Sigmoid colon (tissue), 4 donors: ENCODE data around the gene CDK14.

Source experiments
- EP300 ChIP-seq, 4 donors: sonication (generic); formaldehyde crosslinking; IDR thresholded peaks; one replicate each; pipeline ENCODE4 v1.6.1; 2017; ENCODE audit warnings: antibody characterized with exemption in 4 of 4
- POLR2A ChIP-seq, 2 donors: fragments of 450-650 bp; IDR thresholded peaks; one replicate each; pipeline ENCODE4 v1.6.1; 2016; ENCODE audit warnings: antibody characterized with exemption in 2 of 2, mild to moderate bottlenecking in 2 of 2, moderate library complexity in 2 of 2
- POLR2AphosphoS5 ChIP-seq, 4 donors: sonication (generic); formaldehyde crosslinking; IDR thresholded peaks; one replicate each; pipeline ENCODE4 v1.6.1; 2017; ENCODE audit warnings: antibody characterized with exemption in 4 of 4
- TF ChIP-seq, protein P1 (sequence below), 4 experiments: fragments of 450-650 bp in 3 of 4; fragments of 200-600 bp in 1 of 4; IDR thresholded peaks; one replicate each; pipeline ENCODE4 v1.5.1; 2016 to 2019; ENCODE audit warnings: antibody characterized with exemption in 4 of 4, mild to moderate bottlenecking in 3 of 4, moderate library complexity in 2 of 4

DNA sequence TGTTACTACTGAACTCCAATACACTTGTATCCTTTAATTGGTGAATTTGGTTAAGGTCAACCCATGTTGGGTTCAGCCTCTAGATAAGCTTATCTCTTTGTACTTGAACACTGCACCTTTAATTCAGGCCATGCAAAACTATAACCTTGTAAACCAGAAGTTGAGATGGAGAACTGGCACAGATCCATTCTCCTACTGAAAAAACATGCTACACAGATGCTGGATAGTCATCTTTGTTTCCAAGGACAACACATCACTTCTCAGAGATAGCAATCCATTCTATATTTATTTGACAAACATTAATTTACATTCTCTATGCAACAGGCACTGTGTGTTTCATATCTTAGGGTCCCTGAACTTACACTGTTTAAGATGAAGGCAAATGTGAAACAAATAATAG is 2.9 kb upstream of the CDK14 start:
- TF ChIP-seq, protein P1, sequence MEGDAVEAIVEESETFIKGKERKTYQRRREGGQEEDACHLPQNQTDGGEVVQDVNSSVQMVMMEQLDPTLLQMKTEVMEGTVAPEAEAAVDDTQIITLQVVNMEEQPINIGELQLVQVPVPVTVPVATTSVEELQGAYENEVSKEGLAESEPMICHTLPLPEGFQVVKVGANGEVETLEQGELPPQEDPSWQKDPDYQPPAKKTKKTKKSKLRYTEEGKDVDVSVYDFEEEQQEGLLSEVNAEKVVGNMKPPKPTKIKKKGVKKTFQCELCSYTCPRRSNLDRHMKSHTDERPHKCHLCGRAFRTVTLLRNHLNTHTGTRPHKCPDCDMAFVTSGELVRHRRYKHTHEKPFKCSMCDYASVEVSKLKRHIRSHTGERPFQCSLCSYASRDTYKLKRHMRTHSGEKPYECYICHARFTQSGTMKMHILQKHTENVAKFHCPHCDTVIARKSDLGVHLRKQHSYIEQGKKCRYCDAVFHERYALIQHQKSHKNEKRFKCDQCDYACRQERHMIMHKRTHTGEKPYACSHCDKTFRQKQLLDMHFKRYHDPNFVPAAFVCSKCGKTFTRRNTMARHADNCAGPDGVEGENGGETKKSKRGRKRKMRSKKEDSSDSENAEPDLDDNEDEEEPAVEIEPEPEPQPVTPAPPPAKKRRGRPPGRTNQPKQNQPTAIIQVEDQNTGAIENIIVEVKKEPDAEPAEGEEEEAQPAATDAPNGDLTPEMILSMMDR (IDR thresholded peaks at IDR 0.05) = no peak
- TF ChIP-seq POLR2A (IDR thresholded peaks at IDR 0.05) (no peak), EP300 (IDR thresholded peaks at IDR 0.05) (no peak), POLR2AphosphoS5 (IDR thresholded peaks at IDR 0.05) (no peak)
